A673 (cell line): ENCODE results near the gene KDM4B. TPM values are rescaled to one million over a fixed set of nuclear protein-coding genes. Genes with fewer than 3 reads are reported as not detected.

Source experiments
- BruUV-seq: library from RNA; stranded (reverse); fragments of 400-500 nt; replicated peaks from 2 replicates; lab custom pipeline; 2021; lab: Mats Ljungman, UMichigan
- CTCF ChIA-PET: fragments of 300-600 bp; sonication (Branson Sonifier 250); formaldehyde crosslinking; loops from one replicate; lab custom pipeline; 2022; ENCODE audit warnings: antibody characterized with exemption; lab: Charles Lee
- POLR2A ChIA-PET: fragments of 300-600 bp; sonication (Branson Sonifier 250); formaldehyde crosslinking; loops from one replicate; lab custom pipeline; 2022; ENCODE audit warnings: antibody characterized with exemption; ENCODE audit not compliant: low non-redundant PET; lab: Charles Lee
- DNase-seq: peaks from one replicate; pipeline ENCODE4 v3.0.0-alpha.2; 2015; ENCODE audit warnings: low spot score
- H3K27ac ChIP-seq: fragments of 200-600 bp; sonication (generic); 2 replicates; pipeline ENCODE4 v1.5.1; 2016; ENCODE audit warnings: mixed run types, low read depth, mild to moderate bottlenecking, mixed read lengths, antibody characterized with exemption, low read length; ENCODE audit not compliant: poor library complexity, severe bottlenecking
- H3K27me3 ChIP-seq: fragments of 200-600 bp; sonication (generic); replicated peaks from 2 replicates; pipeline ENCODE4 v1.6.1; 2017; ENCODE audit warnings: mixed run types, low read depth, mild to moderate bottlenecking, mixed read lengths, antibody characterized with exemption, low read length; ENCODE audit not compliant: insufficient read depth, poor library complexity
- H3K36me3 ChIP-seq: fragments of 200-600 bp; sonication (generic); 2 replicates; pipeline ENCODE4 v1.6.1; 2016; ENCODE audit warnings: mixed run types, mild to moderate bottlenecking, mixed read lengths, antibody characterized with exemption, low read length; ENCODE audit not compliant: insufficient read depth, poor library complexity, severe bottlenecking
- H3K4me1 ChIP-seq: fragments of 200-600 bp; sonication (generic); 2 replicates; pipeline ENCODE4 v1.6.1; 2017; ENCODE audit warnings: mixed run types, mild to moderate bottlenecking, mixed read lengths, antibody characterized with exemption, low read length; ENCODE audit not compliant: insufficient read depth, poor library complexity, severe bottlenecking
- H3K4me3 ChIP-seq: fragments of 200-600 bp; sonication (generic); 2 replicates; pipeline ENCODE4 v1.5.1; 2016; ENCODE audit warnings: low read depth, mixed run types, mild to moderate bottlenecking, mixed read lengths, low read length; ENCODE audit not compliant: poor library complexity, severe bottlenecking
- H3K9me3 ChIP-seq: fragments of 200-600 bp; sonication (generic); 2 replicates; pipeline ENCODE4 v1.6.1; 2016; ENCODE audit warnings: mixed run types, low read depth, mild to moderate bottlenecking, mixed read lengths, antibody characterized with exemption, low read length; ENCODE audit not compliant: poor library complexity, severe bottlenecking
- CTCF ChIP-seq: fragments of 300-800, 200-600 bp; sonication (generic); conservative IDR thresholded peaks from 2 replicates; pipeline ENCODE4 v1.5.1; 2017; ENCODE audit warnings: low read depth, mild to moderate bottlenecking, antibody characterized with exemption, low read length, moderate library complexity, mixed read lengths
- EZH2 ChIP-seq: fragments of 200-600 bp; sonication (generic); IDR thresholded peaks from 2 replicates; pipeline ENCODE4 v1.6.1; 2017; ENCODE audit warnings: borderline replicate concordance, low read depth, mild to moderate bottlenecking, mixed read lengths, antibody characterized with exemption, low read length; ENCODE audit not compliant: poor library complexity, severe bottlenecking
- intact Hi-C: fragments of 100-400 bp; cut with micrococcal nuclease; formaldehyde crosslinking; loops from one replicate; pipeline ENCODE4 v1.10.0; 2022; ENCODE audit not compliant: unreplicated experiment
- total RNA-seq: library from RNA; stranded (reverse); gene quantifications from 2 replicates; pipeline ENCODE4 v1.2.3, GENCODE V29; 2021

KDM4B gene
- total RNA-seq, 1 experiment from 2014 or later: 30.0 TPM

GRCh38 chr19:5108866-5109265, 140.0 kb downstream of the KDM4B start:
- Histone ChIP-seq H3K27me3 (no peaks in the 10 kb centered on the region), H3K4me3 (no peak overlapping the region), H3K36me3 (no peaks in the 10 kb centered on the region), H3K4me1 (peaks cover 64% of the 10 kb centered on the region), H3K27ac (no peak overlapping the region), H3K9me3 (no peaks in the 10 kb centered on the region)
- no peak for DNase-seq
- intact Hi-C loops: no loop called here
- BruUV-seq: no TSS peak
- ChIA-PET POLR2A (no interaction called here), CTCF (interaction anchor here (0.6 kb wide), 1 partner anchor 61 kb away, joined by 5 read pairs; no protein-coding TSS in a partner anchor)
- TF ChIP-seq CTCF (no peak), EZH2 (no peak)

DNA sequence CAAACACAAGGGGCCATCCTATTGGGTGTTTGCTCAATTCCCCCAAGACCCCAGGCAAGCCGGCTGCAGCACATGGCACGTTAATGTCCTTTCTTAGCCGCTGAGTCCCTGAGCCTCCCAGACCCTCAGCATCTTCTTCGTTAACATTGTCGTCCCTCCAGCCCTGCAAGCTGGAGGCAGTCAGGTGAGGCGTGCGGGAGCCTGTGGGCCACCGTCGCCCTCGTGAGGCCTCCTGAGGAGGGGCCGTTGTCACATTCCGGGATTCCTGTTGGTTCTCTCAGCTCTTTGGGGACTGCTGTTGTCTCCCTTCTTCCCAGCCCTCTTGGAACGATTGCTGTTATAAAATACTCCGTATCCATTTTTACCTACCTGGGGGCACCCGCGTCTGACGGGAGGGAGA, 140.6 kb downstream of the KDM4B start:
- intact Hi-C loops: no loop called here
- ChIA-PET CTCF (no interaction called here), POLR2A (no interaction called here)
- Histone ChIP-seq H3K9me3 (no peaks in the 10 kb centered on the region), H3K27ac (no peak overlapping the region), H3K27me3 (no peaks in the 10 kb centered on the region), H3K36me3 (no peaks in the 10 kb centered on the region), H3K4me1 (peaks cover 57% of the 10 kb centered on the region), H3K4me3 (no peak overlapping the region)
- DNase-seq: no peak
- no TSS peak for BruUV-seq
- TF ChIP-seq EZH2 (no peak), CTCF (peak; percentile 53)

- no peak overlapping the region for H3K27ac ChIP-seq
- H3K9me3 ChIP-seq: no peaks in the 10 kb centered on the region
- ChIA-PET CTCF (no interaction called here), POLR2A (no interaction called here)
- DNase-seq: no peak
- H3K4me1 ChIP-seq: peaks cover 47% of the 10 kb centered on the region
- intact Hi-C loops: no loop called here
- no peaks in the 10 kb centered on the region for H3K27me3 ChIP-seq
- no TSS peak for BruUV-seq
- H3K36me3 ChIP-seq: no peaks in the 10 kb centered on the region
- TF ChIP-seq EZH2 (no peak), CTCF (no peak)
- H3K4me3 ChIP-seq: no peak overlapping the region
Measured at GRCh38 chr19:5110546-5110945, 141.6 kb downstream of the KDM4B start.
